SH-SY5Y (cell line): ENCODE data around the gene IP6K3.

ENCODE experiments used
- GATA2 ChIP-seq: IDR thresholded peaks from 2 replicates; pipeline ENCODE4 v1.6.1; 2011; ENCODE audit warnings: mild to moderate bottlenecking, low read depth, low read length
- GATA3 ChIP-seq: IDR thresholded peaks from 2 replicates; pipeline ENCODE4 v1.6.1; 2011; ENCODE audit warnings: low read depth, mild to moderate bottlenecking, low read length, moderate library complexity

- TF ChIP-seq GATA2 (no peak), GATA3 (no peak)
These were observed 17.6 kb downstream of the IP6K3 start for GRCh38 chr6:33729059-33729458.
